Activated CD4-positive, alpha-beta T cell treated with anti-CD3 and anti-CD28 coated beads, Interleukin-2, amount 50 U/mL, for 16 hours (primary cell): Measurements from ENCODE around the gene ENKUR.
"Not testable (repeated sequence)": the region's sequence is repeated elsewhere in the genome, so short reads cannot be mapped to it uniquely, and the experiment has no call there.

Experiments
- DNase-seq: peaks from one replicate; pipeline ENCODE4 v3.0.0-alpha.2; 2020

ENKUR gene

GRCh38 chr10:25018703-25019102 lies 2.7 kb upstream of the ENKUR start:
- DNase-seq, result no peak

GRCh38 chr10:25017661-25018060 lies 1.7 kb upstream of the ENKUR start:
- no peak for DNase-seq

GRCh38 chr10:25017154-25017590 lies 1.2 kb upstream of the ENKUR start:
- no peak for DNase-seq

- DNase-seq, result peak; percentile 98
These were observed 607 bp upstream of the ENKUR start, which contains the start of gene THNSL1 for GRCh38 chr10:25016376-25017153. TSS of gene THNSL1 (plus strand) at chr10:25016612. CDS start at chr10:25023224, 6,612 bp downstream.

- DNase-seq, result no peak
These were observed 1.4 kb downstream of the ENKUR start for GRCh38 chr10:25014579-25014978.

GRCh38 chr10:25011591-25011990 lies 4.4 kb downstream of the ENKUR start:
- DNase-seq, result not testable (repeated sequence)

GRCh38 chr10:24998044-24998443 lies 17.9 kb downstream of the ENKUR start:
- no peak for DNase-seq

- no peak for DNase-seq
These were observed 20.9 kb downstream of the ENKUR start for GRCh38 chr10:24995072-24995471.

GRCh38 chr10:24993237-24993958 lies 22.6 kb downstream of the ENKUR start:
- no peak for DNase-seq

- DNase-seq, result no peak
These were observed 23.3 kb downstream of the ENKUR start for GRCh38 chr10:24992512-24993133.

GRCh38 chr10:24991298-24991697 lies 24.7 kb downstream of the ENKUR start:
- no peak for DNase-seq

GRCh38 chr10:24989867-24990266 lies 26.1 kb downstream of the ENKUR start:
- no peak for DNase-seq

- DNase-seq, result no peak
These were observed 26.9 kb downstream of the ENKUR start for GRCh38 chr10:24988831-24989640.

- no peak for DNase-seq
These were observed 31.1 kb downstream of the ENKUR start for GRCh38 chr10:24984906-24985305.

- DNase-seq, result no peak
These were observed 32.0 kb downstream of the ENKUR start for GRCh38 chr10:24983946-24984345.

- no peak for DNase-seq
These were observed 32.8 kb downstream of the ENKUR start for GRCh38 chr10:24983130-24983529.

- no peak for DNase-seq
These were observed 33.4 kb downstream of the ENKUR start for GRCh38 chr10:24982319-24983112.

- DNase-seq, result no peak
These were observed 34.7 kb downstream of the ENKUR start for GRCh38 chr10:24981161-24981710.

- DNase-seq, result no peak
These were observed 36.3 kb downstream of the ENKUR start for GRCh38 chr10:24979685-24980084.

- DNase-seq, result no peak
These were observed 41.0 kb downstream of the ENKUR start for GRCh38 chr10:24974976-24975375.

GRCh38 chr10:24973163-24973562 lies 42.8 kb downstream of the ENKUR start:
- no peak for DNase-seq

GRCh38 chr10:24971374-24971773 lies 44.6 kb downstream of the ENKUR start:
- no peak for DNase-seq
